Upper lobe of left lung (tissue), 4 donors: Measurements from ENCODE around the gene HLA-DPA1.

Experiments
- CTCF ChIP-seq, 6 experiments: fragments of 450-650 bp in 4 of 6; fragments of 200-600 bp in 2 of 6; sonication (generic) in 2 of 6; IDR thresholded peaks; one replicate each; pipeline ENCODE4 v1.5.1; 2016 to 2019; ENCODE audit warnings: antibody characterized with exemption in 6 of 6
- EP300 ChIP-seq, 4 donors: sonication (generic); formaldehyde crosslinking; IDR thresholded peaks; one replicate each; pipeline ENCODE4 v1.5.1; 2017; ENCODE audit warnings: antibody characterized with exemption in 4 of 4, control low read depth in 2 of 4
- POLR2A ChIP-seq, 4 donors: fragments of 450-650 bp; IDR thresholded peaks; one replicate each; pipeline ENCODE4 v1.5.1; 2016 to 2017; ENCODE audit warnings: antibody characterized with exemption in 4 of 4, mild to moderate bottlenecking in 2 of 4
- POLR2AphosphoS5 ChIP-seq, 2 donors: sonication (generic); formaldehyde crosslinking; IDR thresholded peaks; one replicate each; pipeline ENCODE4 v1.5.1; 2017; ENCODE audit warnings: antibody characterized with exemption in 2 of 2

- TF ChIP-seq CTCF (IDR thresholded peaks at IDR 0.05): no peak
- no peak for TF ChIP-seq POLR2A (IDR thresholded peaks at IDR 0.05)
- no peak for TF ChIP-seq EP300 (IDR thresholded peaks at IDR 0.05)
- TF ChIP-seq POLR2AphosphoS5 (IDR thresholded peaks at IDR 0.05): no peak
These were observed 6.1 kb upstream of the HLA-DPA1 start for GRCh38 chr6:33079580-33079979.
